Measurements from ENCODE around the gene MAD2L1.
A peak's percentile ranks its signal among the peaks of the same experiment; 100 is the strongest.
"Not testable (repeated sequence)": the region's sequence is repeated elsewhere in the genome, so short reads cannot be mapped to it uniquely, and the experiment has no call there.

Gene MAD2L1

DNA sequence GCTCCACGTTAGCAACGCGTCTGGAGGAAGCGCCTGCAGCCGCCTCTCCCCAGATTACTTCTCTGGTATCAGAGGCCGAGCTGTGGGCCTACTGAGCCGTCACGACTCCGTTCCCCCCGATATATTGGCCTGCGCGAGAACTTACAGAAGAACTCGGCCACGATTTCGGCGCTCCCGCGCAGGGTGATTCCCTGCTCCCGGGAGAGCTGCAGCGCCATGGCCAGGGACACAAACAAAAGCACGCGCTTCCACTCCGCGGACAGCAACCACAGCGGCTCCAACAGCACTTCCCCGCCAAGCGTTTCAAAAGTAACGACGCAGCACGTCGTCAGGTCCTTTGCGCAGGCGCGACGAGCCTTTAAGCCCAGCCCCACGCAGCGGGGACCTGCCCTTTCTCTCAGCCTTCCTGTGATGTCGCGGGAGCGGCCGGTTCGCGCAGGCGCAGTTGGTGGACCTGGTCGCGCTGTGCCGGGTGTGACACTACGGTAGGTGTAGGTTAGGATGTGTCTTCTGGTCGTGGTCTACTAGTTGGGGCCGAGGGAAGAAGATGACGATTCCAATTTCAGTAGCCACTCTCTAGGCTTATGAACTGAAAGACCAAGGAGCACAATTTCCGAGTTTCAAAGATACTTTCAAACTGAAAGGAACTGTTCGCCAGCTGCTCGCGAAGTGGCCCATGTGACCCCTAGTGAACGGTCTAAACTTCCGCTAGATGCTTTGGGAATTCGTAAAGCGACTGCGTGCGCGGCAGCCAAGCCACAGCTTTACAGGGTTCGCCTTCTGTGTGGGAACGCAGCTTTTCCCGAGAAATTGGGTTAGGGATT is at the start of gene MAD2L1:
TSS of gene MAD2L1 (minus strand) at position 332 of the 824 bp plus-strand sequence. CDS start at position 218, 114 bp downstream.
- peak; percentile 98 for DNase-seq

DNA sequence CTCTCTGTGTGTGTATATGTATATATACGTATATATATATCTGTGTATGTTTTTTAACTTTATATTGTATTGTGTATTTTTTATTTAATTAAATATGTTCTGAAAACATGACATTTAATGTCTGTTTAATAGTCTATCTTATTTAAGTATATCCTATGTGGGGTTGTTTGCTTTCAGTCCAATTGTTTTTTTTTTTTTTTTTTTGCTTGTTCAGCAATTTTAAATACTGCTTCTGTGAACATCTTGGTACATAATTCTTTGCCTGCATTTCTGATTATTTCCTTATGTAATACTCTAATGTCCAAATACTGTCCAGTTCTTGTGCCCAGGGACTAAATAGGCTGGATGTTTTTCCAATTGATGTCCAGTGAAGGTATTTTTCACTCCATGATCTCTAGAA is 45.1 kb upstream of the MAD2L1 start:
- no peak for DNase-seq

DNA sequence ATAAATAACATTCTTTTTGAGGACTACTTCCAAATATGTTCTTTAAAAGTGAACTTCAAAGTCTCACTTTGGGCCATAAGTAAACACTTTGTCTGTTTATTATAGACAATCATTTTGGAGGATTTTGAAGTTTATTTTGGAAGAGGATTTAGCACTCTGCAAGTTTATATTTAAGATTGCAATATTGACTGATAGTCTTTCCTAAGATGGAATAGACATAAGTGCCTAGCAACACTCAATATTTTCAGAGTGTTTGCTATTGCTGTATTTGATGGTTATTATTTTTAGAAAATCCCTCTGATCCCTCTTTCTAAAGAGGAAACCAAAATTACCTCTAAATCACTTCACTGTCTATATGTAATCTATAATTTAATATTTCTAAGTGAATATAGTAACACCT is 42.8 kb upstream of the MAD2L1 start:
- no peak for DNase-seq

DNA sequence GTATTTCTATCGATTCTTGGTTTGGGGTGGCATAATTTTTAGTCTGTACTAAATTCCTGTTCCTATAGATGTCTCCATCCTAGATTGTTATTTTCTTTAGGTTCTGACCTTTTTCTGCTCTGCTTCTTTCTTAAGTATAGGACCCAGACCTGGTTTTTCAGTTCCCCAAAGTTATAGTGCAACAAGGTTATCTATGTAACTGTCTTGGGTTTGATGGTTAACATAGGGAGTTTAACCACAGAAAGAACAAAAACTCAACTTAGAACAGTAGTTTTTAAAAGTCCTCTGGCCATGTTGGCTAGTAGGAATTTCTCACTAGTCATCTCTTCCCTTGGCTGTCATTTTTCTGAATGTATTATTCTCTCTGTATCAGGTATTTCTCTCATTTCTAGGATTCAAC is 38.8 kb upstream of the MAD2L1 start:
- DNase-seq: no peak

DNA sequence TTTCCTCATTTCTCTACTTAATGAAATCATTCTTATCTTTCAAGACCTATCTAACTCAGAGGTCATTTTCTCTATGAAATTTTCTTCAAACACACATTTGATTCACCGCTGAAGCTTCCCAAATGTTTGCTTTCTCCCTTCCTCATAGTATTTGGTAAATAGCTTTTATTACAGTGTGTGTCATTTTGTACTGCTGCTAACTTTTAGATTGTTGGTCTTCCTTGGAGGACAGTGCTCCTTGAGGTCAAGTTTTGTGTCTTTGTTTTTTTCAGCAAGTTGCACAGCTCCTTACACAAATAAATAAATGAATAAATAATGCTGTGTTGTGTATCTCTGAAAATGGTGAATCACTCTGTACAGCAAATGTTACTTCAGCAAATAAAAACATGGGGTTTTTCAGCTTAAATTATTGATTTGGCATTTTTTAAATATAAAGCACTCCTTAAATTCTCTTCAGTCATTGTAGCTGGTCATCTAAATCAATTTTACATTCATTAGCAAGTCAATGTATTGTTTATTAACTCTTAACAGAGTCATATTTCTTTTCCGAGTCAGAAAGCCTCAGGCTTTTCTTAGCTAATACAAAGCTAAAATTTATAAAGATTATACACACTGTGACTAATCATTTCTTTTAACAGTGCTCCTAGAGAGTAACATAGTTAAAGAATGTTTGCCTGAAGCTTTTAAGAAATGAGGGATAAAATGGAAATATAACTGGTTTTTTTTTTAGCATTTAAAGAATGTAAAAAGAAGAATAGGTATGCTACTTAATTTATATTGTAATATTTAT is 30.1 kb upstream of the MAD2L1 start:
- DNase-seq: peak; percentile 25

DNA sequence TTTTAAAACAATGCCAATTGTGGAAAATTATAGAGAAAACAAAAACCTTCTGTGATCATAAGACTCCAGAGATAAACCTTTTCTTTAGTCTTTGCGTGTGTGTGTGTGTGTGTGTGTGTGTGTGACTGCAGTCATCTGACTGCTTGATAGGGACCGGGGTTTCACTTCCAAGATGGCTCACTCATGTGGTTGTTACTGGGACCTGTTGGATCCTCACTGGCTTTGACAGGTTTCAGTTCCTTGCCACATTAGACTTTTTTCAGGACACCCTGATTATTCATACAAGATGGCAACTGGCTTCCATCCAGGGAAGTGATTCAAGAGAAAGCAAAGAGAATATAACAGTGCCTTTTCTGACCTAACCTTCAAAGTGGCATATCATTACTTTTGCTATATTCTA is 21.9 kb upstream of the MAD2L1 start:
- DNase-seq: no peak

DNA sequence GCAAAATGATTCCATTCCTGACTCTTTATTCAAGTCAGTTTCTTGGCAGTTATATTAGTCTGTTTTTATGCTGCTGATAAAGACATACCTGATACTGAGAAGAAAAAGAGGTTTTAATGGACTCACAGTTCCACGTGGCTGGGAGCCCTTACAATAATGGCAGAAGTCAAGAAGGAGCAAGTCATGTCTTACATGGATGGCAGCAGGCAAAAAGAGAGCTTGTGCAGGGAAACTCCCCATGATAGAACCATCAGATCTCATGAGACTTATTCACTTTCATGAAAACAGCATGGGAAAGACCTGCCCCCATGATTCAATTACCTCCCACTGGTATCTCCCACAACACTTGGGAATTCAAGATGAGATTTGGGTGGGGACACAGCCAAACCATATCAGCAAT is 21.4 kb upstream of the MAD2L1 start:
- not testable (repeated sequence) for DNase-seq

DNA sequence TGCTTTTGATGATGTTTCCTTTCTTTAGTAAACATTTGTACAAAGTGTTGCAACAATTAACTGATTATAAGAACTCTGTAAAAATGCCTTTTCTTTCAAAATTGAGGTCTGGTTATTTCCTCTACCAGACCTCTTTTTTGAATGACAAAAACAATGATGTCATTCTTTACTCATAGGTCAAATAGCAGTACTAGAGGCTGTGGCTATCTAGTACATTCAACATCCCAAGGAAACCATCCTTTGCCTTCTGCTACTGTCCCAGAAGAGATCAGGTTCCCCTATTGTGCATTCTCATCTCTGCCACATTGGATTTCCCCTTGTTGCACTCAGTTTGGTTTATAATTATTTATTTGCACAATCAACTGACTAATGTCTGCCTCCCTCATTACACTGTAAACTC is 19.1 kb upstream of the MAD2L1 start:
- no peak for DNase-seq

DNA sequence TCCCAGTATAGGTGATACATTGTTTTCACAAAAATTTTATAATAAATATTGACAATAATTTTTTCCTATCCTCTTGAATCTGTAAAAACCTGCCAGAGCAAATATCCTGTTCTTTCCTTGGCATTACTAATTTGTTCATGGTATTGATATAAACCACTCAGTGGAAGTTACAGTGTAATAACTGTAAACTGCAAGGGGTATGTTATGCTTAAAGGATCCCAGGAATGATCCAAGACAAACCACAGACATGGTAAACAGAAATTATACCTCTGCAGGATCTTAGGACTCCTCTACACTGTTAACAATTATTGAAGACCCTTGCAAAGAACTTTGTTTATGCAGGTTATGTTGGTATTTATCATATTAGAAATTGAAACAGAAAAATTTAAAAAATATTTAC is 17.7 kb upstream of the MAD2L1 start:
- DNase-seq: no peak

DNA sequence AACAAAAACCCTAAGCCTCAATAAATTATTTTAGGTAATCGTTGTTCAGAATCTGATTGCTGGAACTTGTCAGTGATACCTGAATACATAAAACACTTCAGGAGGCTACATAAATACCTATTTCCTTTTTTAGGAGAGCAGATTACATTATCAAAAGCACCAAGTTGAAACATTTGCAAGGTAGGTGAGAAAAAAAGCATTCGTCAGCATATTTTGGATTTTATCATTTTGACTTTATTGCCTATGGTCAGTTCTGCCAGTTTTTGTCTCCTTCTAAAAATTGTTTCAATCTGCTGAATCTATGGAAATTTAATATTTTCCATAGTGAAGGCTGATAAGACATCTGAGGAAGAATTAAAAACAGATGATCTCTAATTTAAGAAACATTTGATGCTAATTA is 16.5 kb upstream of the MAD2L1 start:
- no peak for DNase-seq

DNA sequence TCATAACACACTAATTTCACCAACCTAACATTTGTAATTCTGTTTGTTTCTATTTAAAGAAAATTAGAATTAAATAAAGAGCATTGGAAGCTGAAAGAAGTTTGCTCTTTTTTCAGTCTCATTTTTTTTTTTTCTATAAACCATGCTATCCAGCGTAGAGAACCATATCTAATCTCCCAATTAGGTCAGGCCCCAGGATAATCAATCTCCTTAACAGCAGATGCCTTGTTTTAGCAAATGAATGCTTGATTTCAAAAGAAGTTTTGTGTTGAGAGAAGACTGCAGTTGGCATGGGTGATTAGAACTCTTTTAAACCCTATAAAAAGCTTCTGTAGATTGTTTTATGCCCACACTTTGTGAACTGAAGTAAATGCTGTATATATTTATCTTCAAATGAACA is 15.6 kb upstream of the MAD2L1 start:
- no peak for DNase-seq

DNA sequence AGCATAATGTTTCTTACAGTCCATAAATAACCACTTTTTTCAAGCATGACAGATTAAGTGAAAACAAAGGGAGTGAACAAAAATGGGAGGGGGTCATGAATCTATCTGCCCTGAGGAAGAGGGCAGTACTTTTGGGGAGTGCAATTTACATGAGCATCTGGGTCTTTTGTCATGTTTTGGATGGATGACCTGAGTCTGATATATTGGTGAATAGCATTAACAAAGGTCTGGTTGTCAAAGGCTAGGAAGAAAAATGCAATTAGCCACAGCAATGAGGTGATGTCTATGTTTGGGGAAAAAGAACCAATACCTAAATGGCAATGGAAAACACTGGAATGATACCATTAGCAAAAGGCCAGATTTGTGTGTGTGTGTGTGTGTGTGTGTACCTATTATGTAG is 15.1 kb upstream of the MAD2L1 start:
- no peak for DNase-seq

DNA sequence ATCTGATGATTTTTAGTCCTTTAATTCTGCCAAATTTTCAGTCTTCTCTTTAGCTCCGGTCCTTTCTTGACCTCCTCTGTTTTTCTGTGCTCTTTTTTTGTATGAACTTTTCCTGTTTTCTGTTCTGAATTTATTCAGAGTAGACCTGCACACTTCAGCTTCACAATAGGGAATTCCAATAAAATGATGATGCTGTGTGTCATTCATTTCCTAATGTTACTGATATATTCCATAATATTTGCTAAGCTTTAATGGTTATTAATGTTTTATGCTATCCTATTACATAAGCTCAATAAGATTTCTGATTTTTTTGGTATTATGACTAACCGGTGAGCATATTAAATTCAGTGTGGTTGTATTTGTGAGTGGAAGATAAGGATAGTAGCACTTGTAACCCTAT is 13.9 kb upstream of the MAD2L1 start:
- no peak for DNase-seq

DNA sequence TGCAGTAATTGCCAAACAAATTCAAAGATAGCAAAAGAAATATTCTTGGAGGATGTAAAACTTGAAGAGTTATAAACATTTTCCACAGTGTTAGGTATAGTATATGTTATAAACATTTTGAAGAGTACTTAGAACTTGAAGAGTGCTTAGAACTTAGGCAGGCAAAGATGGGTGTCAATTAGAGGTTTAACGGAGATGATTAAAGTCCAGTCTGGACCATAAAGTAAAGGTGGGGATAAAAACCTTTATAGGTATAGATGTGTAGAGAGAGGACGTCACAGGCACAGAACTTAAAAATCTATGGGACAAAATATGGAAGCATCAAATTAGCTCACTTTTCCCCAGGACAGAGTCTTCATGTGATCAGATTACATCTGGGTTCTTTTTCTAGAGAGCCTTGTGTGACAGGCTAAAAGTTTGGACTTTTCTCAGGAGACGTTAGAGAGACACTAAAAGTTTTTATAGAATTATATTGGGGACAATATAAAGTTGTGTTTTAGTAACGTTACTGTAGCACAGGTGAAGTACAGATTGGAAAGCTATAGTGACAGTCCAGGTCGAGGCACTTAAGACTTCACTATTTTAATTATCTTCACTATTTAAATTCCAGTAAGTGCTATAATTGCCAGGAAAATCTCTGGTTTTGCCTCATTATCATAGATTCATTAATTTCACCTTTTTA is 13.3 kb upstream of the MAD2L1 start:
- DNase-seq: no peak

DNA sequence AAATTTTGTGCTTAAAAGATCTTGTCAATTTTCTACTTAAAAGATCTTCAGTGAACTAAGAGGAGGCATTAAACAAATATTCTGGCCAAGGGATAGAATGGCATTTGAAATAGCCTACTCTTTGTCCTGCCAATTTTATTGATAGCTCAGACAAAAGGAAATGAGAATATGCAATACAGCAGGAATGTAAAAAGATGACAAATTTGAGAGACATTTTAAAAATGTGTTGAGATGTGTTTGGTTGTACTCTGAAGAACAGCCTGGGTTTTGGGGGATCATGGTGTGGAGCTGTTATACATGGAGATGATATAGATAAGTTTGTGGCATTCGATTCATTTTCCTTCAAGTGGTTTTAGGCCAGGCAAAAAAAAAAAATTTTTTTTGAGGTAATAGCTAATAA is 11.6 kb upstream of the MAD2L1 start:
- peak; percentile 63 for DNase-seq

DNA sequence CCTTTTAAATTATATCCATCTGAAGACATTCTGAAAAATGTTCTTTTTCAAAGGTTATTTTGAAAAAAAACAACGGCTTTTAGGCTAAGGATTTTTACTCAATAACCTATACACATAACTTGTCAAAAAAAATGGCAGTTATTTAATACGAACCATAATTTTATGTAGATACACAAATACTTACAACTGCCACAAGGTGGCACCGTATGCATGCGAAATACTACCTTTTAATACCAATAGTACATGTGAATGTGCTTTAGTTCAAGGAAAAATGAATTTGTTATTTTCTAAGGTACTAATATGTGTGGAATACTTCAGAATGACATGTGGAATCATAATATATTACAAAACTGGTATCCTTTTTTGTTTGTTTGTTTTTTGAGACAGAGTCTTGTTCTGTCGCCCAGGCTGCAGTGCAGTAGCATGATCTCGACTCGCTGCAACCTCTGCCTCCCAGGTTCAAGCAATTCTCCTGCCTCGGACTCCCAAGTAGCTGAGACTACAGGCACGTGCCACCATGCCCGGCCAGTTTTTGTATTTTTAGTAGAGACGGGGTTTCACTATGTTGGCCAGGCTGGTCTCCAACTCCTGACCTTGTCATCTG is 4.6 kb upstream of the MAD2L1 start:
- DNase-seq: peak; percentile 70

DNA sequence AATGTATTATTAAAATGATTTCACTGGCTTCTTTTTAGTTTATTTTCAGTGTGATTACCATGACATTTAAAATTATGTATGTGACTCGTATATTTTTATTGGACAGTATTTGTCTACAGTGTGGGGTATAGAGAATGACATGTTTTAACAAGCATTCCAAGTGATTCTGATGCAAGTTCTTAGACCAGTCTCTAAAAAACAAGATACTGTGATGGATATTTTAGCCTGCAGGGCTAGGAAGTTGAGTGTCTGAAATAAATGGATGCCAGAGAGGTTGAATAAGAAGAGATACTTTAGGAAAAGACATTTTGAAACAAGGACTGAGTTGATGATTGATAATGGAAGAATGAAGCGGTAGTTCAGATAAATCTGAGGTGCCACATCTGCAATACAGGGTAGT is 3.5 kb upstream of the MAD2L1 start:
- DNase-seq: peak; percentile 77

DNA sequence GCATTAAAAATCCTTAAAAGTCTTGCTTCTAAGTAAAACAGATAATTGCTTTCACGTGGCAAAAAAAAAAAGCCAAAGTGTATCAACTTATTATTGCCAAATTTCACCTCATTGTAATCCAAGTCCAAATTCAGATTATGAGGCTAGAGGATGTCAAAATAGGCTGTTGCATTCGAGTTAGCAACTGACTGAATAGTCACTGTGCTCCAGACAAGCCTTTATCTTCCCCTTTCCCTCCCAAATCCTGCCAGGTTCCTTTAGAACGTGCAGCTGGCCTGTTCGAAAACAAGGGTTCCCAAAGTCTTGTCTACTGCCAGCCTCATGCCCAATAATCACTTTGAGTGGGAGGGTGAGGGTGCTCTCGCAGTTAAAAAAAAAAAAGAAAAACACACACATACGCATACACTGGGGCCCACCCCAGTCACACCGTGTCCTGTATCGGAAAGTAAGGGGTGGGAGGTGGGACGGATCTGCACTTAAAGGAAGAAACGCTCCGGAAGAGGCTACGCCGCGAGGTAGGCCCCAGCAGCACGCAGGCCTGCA is 603 bp downstream of the MAD2L1 start:
- DNase-seq: no peak

DNA sequence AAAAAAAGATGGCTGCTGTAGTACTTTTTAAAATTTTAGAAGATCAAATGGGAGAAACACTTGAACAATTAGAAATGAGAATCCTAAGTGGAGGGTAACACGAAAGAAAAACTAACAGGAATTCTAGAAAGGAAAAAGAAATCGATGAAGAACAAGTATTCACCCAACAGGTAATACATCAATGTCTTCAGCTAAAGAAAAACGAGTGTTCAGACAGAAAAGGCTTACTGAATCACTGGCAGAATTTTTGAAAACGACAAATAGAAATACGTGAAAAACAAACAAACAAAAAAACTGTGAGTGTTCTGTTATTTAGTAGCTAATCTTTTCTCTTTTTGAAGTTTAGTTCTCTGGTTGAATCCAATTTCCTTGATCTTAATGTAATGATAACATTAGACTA is 1.8 kb downstream of the MAD2L1 start:
- DNase-seq: no peak

DNA sequence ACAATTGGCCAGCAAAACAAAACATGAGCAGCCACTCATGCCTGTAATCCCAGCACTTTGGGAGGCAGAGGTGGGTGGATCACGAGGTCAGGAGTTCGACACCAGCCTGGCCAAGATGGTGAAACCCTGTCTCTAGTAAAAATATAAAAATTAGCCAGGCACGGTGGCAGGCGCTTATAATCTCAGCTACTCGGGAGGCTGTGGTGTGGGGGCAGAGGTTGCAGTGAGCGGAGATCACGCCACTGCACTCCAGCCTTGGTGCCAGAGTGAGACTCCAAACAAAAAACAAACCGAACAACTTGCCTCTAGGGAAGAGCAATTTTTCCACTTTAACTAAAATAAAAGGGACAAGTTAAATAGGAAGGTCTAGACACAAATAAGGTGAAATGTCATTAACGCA is 2.9 kb downstream of the MAD2L1 start:
- not testable (repeated sequence) for DNase-seq

DNA sequence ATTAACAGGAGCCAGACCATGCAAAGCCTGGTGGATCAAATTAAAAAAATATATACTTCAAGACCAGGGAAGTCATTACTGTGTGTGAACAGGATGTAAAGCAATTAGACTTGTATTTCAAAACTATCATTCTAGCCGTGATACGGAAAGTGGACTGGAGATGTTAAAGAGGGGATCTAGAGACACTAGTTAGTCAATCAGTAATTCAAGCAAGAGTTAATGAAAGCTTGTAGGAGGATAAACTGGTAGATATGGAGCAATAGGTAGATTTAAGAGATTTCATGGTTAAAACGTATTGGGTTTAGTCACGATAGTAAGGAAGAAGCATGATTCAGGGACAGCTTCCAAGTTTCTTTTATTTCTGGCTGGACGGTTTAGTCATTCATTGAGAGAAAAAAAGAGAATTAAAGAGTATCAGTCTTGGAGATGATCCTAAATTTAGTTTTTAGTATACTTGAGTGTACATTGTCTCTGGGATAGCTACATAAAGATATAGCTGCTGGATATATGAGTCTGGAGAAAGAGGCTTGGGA is 3.9 kb downstream of the MAD2L1 start:
- DNase-seq: no peak

DNA sequence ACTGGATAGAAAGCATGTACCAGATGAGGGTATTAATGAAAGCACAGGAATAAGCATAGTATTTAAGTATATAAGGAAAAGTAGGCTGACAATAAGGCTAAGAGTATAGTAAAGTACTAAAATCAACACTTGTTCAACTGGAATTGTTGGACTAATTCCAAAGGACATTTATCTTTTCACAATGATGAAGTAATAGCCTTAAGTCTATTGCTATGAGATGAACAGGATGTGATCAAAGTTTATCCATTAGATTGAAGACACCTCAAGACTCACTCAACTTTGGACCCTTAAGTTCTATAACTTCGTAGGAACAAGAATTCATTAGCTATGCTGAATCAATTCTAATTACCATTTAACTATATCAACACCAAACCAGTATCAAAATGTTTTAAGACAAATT is 7.6 kb downstream of the MAD2L1 start:
- no peak for DNase-seq

DNA sequence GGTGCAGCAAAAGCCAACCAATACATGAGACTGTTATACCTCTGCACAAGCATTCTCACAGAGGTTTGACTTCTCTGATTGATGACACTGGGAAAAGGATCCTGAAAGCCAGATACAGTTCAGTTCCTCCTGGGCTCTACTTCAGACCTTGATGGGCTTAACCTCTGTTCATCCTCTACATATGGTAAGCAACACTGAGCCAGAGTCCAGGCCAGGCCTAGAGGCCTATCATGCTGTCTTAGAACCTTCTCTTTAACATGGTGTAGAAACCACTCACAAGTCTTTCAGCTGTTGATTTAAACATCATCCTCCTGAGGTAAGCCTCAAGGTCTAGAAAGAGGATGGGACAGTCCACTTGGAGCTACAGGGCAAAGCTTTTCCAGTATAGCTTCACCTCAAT is 9.2 kb downstream of the MAD2L1 start:
- DNase-seq: no peak
